OCI-M1 (cell line): ENCODE results near the gene PGM5.
A peak's percentile ranks its signal among the peaks of the same experiment; 100 is the strongest.

Experiments
- DNase-seq: peaks from one replicate; lab custom pipeline; 2025; lab: John Stamatoyannopoulos, UW

Gene PGM5

DNA sequence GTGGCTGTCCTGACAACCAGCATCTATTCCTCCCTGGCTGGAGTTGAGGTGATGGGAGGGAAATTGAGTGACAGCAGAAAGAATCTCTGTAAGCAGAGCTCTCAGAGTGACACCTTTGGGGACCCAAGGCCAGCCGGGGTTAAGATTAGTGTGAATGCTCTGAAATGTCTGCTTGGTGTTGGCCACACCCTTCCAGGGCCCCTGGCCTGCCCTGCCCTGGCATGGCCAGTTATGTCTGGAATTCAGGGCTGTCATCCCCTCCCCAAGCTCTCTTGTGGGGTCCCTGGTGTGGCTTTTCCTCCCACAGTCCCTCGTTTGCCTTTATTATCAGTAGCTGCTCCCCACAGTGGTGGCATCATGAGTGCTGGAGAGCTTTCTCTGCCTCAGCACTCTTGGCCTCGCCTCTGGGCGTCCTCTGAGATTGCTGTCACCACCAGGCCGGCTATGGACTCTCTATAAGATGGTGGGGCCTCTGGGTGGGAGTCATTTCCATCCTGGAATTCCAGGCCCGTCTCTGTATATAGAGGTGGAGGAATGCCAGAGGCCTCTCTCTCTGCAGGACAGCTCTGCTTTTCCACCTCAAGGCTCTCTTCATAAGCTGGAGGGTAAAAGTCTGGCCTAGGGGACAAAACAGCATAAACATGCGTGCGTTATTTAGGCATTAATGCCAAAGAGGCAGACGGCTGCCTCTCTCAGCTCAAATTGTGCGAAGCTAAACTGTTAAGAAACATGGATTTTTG is 180.6 kb downstream of the PGM5 start:
- DNase-seq = no peak

DNA sequence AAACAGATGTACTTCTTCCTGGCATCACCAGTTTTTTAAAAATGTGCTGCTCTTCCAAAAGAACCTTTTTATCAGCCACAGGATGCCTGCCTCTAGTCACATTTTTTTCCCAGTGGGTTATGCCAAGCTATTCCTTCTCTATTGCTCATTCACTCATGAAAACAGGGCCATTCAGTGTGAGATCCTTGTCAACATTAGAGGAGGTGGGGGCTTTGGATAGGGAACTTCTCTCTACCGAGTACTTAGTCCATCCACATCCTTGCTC is 181.1 kb downstream of the PGM5 start:
- DNase-seq = no peak

- DNase-seq = no peak
Observed at GRCh38 chr9:68538200-68538599, 181.8 kb downstream of the PGM5 start.

DNA sequence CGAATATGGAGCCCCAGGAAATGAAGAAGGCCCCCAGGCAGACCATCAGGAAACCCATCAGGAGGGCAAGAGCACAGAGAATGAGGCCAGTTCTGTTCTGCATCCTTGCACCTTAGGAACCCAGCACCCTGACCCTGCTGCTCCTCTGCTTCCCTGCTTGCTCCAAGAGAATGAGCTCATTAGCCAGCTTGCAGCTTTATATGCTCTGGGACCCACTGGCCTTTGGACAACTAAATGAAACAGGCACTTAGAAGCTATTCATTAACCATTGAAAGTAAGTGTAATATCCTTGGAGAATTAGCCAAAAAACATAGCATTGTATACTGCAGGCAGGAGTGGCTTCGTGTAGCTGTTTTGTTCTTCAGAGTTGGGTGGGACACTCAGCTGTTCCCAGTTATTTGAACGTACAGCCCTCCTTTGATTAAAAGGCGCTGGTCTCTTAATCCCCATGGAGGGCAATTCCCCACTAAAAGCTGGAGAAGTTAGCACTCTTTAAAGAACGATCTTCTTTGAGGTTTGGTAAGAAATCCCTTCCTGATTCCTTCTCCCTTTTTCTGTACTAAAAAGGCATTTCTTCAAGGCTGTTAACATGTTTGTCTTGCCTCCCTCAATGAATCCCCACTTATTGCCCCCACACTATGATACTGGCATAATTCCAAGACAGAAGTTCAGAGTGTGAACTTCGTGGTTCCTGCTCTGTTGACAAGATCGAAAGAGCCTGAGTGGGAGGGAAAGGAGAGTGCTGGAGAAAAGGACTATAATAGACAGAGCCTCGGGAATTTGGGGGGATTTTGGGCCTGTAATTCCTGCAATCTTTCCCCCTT is 184.5 kb downstream of the PGM5 start, which contains the start of gene TMEM252:
Gene TMEM252 (minus strand): TSS at position 172 of the 824 bp plus-strand sequence. CDS start 69 bp downstream, at position 103.
- DNase-seq = no peak

DNA sequence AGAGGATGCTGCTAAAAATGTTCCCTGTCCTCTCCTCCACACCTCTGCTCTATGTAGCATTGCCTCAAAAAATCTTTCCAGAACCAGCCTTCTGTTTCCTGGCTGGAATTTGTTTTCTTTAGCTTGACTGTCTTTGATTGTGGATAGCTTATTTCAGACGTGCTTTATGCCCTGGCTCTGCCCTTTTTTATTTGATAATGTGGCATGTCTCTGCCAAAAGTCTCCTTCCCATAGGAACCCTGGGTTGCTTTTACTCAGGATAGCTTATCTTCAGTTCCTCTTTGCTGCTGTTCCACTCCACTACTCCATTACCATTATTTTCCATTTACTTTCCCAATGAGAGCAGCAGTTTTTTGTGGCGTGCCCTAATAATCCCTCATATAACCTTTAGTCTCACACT is 185.2 kb downstream of the PGM5 start:
- no peak for DNase-seq

DNA sequence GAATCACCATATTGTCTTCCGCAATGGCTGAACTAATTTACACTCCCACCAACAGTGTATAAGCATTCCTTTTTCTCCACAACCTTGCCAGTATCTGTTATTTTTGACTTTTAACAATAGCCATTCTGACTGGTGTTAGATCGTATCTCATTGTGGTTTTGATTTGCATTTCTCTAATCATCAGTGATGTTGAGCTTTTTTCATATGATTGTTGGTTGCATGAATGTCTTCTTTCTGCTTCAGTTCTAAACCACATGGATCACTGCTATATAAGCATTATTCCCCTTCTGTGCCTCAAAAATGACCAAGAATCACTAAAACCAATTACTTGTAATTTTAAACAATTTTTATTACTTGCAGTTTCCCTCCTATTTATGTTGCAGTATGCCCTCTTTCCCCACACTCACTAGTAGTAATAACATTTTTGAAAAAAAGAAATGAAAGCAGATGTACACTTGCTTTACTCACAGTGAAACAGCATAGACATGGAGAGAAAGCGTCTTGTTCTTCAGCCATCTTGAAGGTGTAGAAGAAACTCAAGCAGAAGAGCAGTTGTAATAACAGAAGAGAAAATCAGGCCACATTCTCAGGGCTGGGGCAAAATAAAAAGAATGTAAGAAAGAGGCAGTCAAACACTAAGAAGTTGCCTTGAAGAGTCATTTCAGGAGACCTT is 188.8 kb downstream of the PGM5 start:
- no peak for DNase-seq

DNA sequence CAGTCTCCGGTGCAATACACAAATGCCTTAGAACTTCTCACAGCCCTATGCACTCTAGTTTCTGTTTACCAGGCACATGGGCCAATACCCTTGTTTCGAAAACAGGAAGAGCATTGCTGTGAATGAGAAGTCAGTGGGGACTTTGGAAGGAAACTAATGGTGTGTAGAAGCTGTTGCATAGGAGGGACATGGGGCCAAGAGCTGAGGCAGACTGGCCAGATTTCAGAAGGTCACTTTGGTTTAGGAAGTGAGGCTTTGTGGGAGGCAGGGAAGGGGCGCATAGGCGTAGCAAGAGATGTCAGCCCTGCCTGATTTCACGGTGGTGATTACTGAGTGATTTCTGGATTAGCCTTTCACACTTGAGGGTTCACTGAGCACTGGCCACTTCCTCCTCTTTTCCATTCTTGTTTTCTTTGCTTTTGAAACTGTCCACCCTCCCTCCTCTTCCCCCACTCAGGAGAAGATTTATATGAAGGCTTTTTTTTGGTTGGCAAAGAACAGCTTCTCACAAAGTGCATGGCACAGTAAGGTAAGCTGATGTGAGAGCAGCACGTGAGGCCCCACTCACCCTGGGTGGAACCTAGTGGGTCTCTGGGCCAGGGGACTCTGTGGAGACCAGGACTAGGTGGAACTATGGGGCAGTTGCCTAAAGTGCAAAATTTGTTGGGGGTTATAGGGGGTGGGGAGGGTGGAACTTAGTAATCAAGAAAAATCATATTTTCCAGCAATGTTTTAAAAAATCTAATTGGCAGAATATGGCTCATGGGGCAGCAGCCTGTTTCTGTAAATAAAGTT is 190.4 kb downstream of the PGM5 start:
- DNase-seq = peak; percentile 43

GRCh38 chr9:68547417-68547816 is 191.0 kb downstream of the PGM5 start:
- DNase-seq = no peak

DNA sequence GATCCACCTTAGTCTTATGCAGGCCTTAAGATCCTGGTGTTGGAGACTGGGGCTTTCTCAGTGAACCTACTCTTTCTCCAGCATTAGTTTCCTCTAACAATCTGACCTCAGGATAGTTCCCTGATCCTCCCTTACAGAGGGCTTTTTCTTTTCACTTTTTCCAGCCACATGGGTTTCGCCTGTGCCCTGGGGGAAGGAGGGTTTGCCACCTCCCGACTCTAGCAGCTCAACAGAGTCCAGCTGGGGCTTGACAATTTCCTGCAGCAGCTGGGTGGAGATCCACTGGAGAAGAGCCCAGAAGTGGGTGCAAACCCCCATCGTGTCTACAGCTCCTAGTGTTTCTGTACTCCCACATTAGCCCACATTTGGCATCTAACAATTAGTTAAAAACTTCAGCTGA is 191.8 kb downstream of the PGM5 start:
- DNase-seq = no peak

- no peak for DNase-seq
Observed at GRCh38 chr9:68551191-68551590, 194.8 kb downstream of the PGM5 start.

DNA sequence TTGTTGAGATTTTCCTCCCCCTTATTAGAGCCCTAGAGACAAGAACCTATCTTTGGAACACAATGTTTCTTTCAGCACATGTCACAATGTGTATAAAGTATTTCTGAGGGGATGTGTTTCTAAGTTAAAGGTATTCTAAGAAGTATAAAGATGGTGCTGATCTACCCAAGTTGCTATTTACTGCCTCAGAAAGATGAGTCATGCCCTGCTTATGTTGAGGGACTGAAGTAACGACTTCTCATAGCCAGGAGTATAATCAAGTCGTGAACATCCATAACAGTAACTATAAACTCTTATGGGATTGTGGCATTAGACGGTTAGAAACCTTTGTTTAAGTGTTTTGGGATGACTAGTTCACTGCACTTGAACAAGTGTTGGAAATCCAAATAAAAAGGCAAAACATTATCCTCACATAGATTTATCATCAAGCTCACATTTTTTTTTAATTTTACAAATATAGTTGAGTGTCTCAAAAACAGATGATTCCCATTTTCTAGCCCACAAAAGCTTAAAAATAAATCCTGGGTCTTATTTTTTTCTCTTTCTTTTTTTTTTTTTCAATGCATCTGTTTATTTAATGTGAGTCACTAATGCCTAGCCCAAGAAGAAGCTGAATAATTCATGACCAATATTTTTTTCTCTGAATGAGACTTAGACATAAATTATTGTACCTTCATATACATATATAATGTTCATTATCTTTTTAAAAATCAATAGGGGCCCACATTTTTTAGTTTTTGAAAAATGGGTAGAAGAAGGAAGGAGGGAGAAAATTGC is 196.5 kb downstream of the PGM5 start:
- DNase-seq = peak; percentile 32

- no peak for DNase-seq
Observed at GRCh38 chr9:68555437-68556150, 199.2 kb downstream of the PGM5 start.

GRCh38 chr9:68558545-68558944 is 202.1 kb downstream of the PGM5 start:
- no peak for DNase-seq

- DNase-seq = peak; percentile 80
Observed at GRCh38 chr9:68560071-68560844, 203.8 kb downstream of the PGM5 start.

- no peak for DNase-seq
Observed at GRCh38 chr9:68562461-68562860, 206.1 kb downstream of the PGM5 start.

DNA sequence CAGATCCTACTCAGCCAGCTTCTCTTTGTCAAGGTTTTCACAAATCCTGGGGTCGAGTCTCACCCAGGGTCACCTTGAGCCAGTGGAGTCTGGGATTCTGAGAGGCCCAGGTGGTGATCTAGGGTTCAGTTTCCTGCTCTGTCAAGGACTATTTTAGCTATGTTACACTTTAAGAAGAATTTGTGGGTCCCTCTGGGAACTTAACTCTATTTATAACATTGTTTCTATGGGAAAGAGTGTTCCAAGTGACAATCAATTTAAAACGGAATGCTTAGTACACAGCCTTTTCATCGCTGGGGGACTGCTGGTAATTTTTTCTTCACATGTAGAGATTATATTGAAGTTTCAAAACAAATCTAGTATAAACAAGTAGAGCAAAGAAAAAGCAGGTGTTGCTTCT is 211.2 kb downstream of the PGM5 start:
- DNase-seq = no peak

GRCh38 chr9:68574150-68574549 is 217.7 kb downstream of the PGM5 start:
- peak; percentile 18 for DNase-seq

DNA sequence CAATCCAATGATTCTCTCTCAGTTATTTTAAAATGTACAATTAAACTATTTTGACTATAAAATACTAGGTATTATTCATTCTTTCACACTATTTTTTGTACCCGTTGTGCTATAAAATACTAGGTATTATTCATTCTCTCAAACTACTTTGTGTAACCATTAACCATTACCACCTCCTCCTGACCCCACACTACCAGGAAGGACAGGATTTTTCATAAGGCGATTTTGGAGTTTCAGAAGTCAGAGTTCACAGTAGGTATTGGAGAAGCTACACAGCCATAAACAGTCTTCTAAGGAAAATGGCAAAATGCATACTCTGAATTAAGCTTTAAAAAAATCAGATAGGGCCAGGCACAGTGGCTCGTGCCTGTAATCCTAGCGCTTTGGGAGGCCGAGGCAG is 219.4 kb downstream of the PGM5 start:
- no peak for DNase-seq

GRCh38 chr9:68577774-68578591 is 221.6 kb downstream of the PGM5 start:
- DNase-seq = no peak
